Measurements from ENCODE around the gene TRPM2. TPM values are rescaled to one million over a fixed set of nuclear protein-coding genes. Genes with fewer than 3 reads are reported as not detected.
A peak's percentile ranks its signal among the peaks of the same experiment; 100 is the strongest.

The TRPM2 gene
- total and polyA plus RNA-seq, 2 of the 13 experiments (the other 11 are each of a cell fraction or from before 2014, with no cell fraction given): 0.07 to 0.20 TPM

DNA sequence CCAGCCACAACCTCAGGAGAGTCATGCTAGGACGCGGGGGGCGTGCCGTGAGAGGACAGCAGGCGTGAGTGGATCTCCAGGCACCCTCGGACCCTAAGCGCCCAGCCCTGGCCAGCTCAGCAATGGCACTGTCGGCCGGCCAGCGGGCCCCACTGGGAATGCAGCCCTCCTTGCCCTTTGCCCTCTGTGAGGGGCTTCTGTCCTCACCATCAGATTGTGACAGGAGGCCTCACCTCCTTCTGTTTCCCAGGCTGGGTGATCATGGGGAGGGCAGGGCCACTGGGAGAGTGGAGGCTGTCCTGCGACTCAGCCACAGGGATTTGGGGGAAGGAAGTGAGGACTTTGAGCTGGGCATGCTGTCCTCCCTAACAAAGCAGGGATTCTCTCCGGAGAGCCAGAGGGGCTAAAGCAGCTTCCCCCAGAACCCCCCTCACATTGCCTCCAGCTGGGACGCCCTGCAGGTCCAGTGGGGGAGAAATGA lies 95.3 kb downstream of the TRPM2 start:
- DNase-seq (ENCODE audit: low spot score) (peak; percentile 33), ATAC-seq (peak; percentile 43), FAIRE-seq (no peak)
- WGBS (ENCODE audit: low lambda C conversion rate): 0% methylated on average over 2 of the region's 13 CpGs
- CTCF ChIA-PET (ENCODE audit: low intra/inter-chr PET ratio, low total read pairs): no interaction called here
- no peaks in the 10 kb centered on the region for H3K9me3 ChIP-seq (ENCODE audit: low read length)
- BruUV-seq (replicated peaks): no TSS peak
- H2AFZ ChIP-seq (ENCODE audit: low read length): no peak overlapping the region
- no peaks in the 10 kb centered on the region for H3K79me2 ChIP-seq (ENCODE audit: insufficient read depth, low read length)
- POLR2A ChIA-PET: interaction anchor here (1.1 to 2.5 kb wide), 3 partner anchors 9 to 34 kb away, joined by 3 to 9 read pairs (median 7); no protein-coding TSS in a partner anchor
- H4K20me1 ChIP-seq (ENCODE audit: insufficient read depth, low read length): no peaks in the 10 kb centered on the region
- peaks cover 39% of the 10 kb centered on the region for H3K4me1 ChIP-seq (ENCODE audit: insufficient read depth, low read length)
- H3K27me3 ChIP-seq (ENCODE audit: control insufficient read depth in 1 of 2, insufficient read depth in 2 of 2, low read length in 2 of 2): no peaks in the 10 kb centered on the region; a peak in 2 of 5 replicates
- no peaks in the 10 kb centered on the region for H3K36me3 ChIP-seq (replicated peaks in 1 of 2; ENCODE audit: control insufficient read depth in 1 of 2, insufficient read depth in 2 of 2, low read length in 2 of 2)
- H3K9ac ChIP-seq (ENCODE audit: insufficient read depth, low read depth, low read length): peak overlapping the region; percentile 21; the same call in 1 of the 2 replicates
- intact Hi-C loops (cut with micrococcal nuclease; ENCODE audit: unreplicated experiment) (no loop called here), in situ Hi-C loops (cut with HindIII; ENCODE audit: extremely low pct_ligation_motif_present, low pct_unique_long_range_greater_than_20kb) (no loop called here)
- H3K4me2 ChIP-seq (ENCODE audit: low read depth, low read length): peak overlapping the region; percentile 79
- peak overlapping the region; percentile 4 to 65 (median 22); a peak in 3 of 6 replicates for H3K4me3 ChIP-seq (replicated peaks in 1 of 3; ENCODE audit: insufficient read depth in 1 of 3, low read depth in 2 of 3, low read length in 3 of 3)
- H3K27ac ChIP-seq (ENCODE audit: extremely low read length, insufficient read depth, low read length): no peak overlapping the region
- TF ChIP-seq ZNF782 (CRISPR knock-in tag; IDR thresholded peaks at IDR 0.05; ENCODE audit: borderline replicate concordance) (no peak), HNRNPUL1 (IDR thresholded peaks at IDR 0.05; ENCODE audit: low read depth, low read length) (no peak), XRCC5 (optimal IDR thresholded peaks at IDR 0.05; ENCODE audit: low read length) (peak; percentile 74), HDAC1 (CRISPR knock-in tag; IDR thresholded peaks at IDR 0.05) (no peak), SRSF1 (optimal IDR thresholded peaks at IDR 0.05; ENCODE audit: low read depth, low read length) (no peak), ZZZ3 (CRISPR knock-in tag; IDR thresholded peaks at IDR 0.05; ENCODE audit: borderline replicate concordance) (no peak), TBX3 (IDR thresholded peaks at IDR 0.05; ENCODE audit: borderline replicate concordance) (no peak), YEATS4 (CRISPR knock-in tag; IDR thresholded peaks at IDR 0.05; ENCODE audit: borderline replicate concordance) (0 out of 2 replicates have a peak, but pooled peaks have one; percentile 27), NONO (IDR thresholded peaks at IDR 0.05) (no peak), NONO (CRISPR knock-in tag; conservative IDR thresholded peaks at IDR 0.05) (0 out of 2 replicates have a peak, but pooled peaks have one; percentile 14), ZNF431 (CRISPR knock-in tag; IDR thresholded peaks at IDR 0.05; ENCODE audit: borderline replicate concordance, low read depth) (no peak), SCMH1 (CRISPR knock-in tag; IDR thresholded peaks at IDR 0.05; ENCODE audit: borderline replicate concordance) (no peak), SIN3A (IDR thresholded peaks at IDR 0.05; ENCODE audit: borderline replicate concordance, low read depth, low read length) (no peak), ZNF484 (CRISPR knock-in tag; IDR thresholded peaks at IDR 0.05; ENCODE audit: borderline replicate concordance, low read depth) (no peak), MAFK (conservative IDR thresholded peaks at IDR 0.05 in 1 of 2, IDR thresholded peaks at IDR 0.05 in 1 of 2; ENCODE audit: low read length in 2 of 2) (no peak)
- TF ChIP-seq, protein P1, sequence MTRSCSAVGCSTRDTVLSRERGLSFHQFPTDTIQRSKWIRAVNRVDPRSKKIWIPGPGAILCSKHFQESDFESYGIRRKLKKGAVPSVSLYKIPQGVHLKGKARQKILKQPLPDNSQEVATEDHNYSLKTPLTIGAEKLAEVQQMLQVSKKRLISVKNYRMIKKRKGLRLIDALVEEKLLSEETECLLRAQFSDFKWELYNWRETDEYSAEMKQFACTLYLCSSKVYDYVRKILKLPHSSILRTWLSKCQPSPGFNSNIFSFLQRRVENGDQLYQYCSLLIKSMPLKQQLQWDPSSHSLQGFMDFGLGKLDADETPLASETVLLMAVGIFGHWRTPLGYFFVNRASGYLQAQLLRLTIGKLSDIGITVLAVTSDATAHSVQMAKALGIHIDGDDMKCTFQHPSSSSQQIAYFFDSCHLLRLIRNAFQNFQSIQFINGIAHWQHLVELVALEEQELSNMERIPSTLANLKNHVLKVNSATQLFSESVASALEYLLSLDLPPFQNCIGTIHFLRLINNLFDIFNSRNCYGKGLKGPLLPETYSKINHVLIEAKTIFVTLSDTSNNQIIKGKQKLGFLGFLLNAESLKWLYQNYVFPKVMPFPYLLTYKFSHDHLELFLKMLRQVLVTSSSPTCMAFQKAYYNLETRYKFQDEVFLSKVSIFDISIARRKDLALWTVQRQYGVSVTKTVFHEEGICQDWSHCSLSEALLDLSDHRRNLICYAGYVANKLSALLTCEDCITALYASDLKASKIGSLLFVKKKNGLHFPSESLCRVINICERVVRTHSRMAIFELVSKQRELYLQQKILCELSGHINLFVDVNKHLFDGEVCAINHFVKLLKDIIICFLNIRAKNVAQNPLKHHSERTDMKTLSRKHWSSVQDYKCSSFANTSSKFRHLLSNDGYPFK (CRISPR knock-in tag; IDR thresholded peaks at IDR 0.05; ENCODE audit: borderline replicate concordance): no peak
- TF ChIP-seq, protein P2, sequence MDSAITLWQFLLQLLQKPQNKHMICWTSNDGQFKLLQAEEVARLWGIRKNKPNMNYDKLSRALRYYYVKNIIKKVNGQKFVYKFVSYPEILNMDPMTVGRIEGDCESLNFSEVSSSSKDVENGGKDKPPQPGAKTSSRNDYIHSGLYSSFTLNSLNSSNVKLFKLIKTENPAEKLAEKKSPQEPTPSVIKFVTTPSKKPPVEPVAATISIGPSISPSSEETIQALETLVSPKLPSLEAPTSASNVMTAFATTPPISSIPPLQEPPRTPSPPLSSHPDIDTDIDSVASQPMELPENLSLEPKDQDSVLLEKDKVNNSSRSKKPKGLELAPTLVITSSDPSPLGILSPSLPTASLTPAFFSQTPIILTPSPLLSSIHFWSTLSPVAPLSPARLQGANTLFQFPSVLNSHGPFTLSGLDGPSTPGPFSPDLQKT (CRISPR knock-in tag; IDR thresholded peaks at IDR 0.05; ENCODE audit: borderline replicate concordance): no peak
- TF ChIP-seq, protein P3, sequence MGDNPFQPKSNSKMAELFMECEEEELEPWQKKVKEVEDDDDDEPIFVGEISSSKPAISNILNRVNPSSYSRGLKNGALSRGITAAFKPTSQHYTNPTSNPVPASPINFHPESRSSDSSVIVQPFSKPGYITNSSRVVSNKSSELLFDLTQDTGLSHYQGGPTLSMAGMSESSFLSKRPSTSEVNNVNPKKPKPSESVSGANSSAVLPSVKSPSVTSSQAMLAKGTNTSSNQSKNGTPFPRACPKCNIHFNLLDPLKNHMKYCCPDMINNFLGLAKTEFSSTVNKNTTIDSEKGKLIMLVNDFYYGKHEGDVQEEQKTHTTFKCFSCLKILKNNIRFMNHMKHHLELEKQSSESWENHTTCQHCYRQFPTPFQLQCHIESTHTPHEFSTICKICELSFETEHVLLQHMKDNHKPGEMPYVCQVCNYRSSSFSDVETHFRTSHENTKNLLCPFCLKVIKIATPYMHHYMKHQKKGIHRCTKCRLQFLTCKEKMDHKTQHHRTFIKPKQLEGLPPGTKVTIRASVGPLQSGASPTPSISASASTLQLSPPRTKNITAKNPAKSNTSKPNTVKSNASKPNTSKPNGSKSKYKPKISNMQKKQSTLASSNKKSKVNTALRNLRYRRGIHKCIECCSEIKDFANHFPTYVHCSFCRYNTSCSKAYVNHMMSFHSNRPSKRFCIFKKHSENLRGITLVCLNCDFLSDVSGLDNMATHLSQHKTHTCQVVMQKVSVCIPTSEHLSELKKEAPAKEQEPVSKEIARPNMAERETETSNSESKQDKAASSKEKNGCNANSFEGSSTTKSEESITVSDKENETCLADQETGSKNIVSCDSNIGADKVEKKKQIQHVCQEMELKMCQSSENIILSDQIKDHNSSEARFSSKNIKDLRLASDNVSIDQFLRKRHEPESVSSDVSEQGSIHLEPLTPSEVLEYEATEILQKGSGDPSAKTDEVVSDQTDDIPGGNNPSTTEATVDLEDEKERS (CRISPR knock-in tag; IDR thresholded peaks at IDR 0.05): no peak

Measured in HepG2 (cell line).